GM12865 (cell line): Measurements from ENCODE around the gene HMGCL.

Experiments used
- DNase-seq: peaks from one replicate; pipeline ENCODE4 v3.0.0; 2010; ENCODE audit warnings: low read depth
- H3K4me3 ChIP-seq: 2 replicates; pipeline ENCODE4 v1.5.1; 2011; ENCODE audit warnings: mild to moderate bottlenecking, low read depth, low read length, control low read depth
- TF ChIP-seq, protein P1 (sequence below): IDR thresholded peaks from 2 replicates; pipeline ENCODE4 v1.5.1; 2011; ENCODE audit warnings: low read length, control low read depth, low read depth, inconsistent platforms; ENCODE audit not compliant: insufficient read depth; ENCODE audit errors: missing control alignments

HMGCL gene

GRCh38 chr1:23772049-23772853 is 53.0 kb downstream of the HMGCL start:
- peak; percentile 90 for DNase-seq
- no peak overlapping the region for H3K4me3 ChIP-seq
- TF ChIP-seq, protein P1, sequence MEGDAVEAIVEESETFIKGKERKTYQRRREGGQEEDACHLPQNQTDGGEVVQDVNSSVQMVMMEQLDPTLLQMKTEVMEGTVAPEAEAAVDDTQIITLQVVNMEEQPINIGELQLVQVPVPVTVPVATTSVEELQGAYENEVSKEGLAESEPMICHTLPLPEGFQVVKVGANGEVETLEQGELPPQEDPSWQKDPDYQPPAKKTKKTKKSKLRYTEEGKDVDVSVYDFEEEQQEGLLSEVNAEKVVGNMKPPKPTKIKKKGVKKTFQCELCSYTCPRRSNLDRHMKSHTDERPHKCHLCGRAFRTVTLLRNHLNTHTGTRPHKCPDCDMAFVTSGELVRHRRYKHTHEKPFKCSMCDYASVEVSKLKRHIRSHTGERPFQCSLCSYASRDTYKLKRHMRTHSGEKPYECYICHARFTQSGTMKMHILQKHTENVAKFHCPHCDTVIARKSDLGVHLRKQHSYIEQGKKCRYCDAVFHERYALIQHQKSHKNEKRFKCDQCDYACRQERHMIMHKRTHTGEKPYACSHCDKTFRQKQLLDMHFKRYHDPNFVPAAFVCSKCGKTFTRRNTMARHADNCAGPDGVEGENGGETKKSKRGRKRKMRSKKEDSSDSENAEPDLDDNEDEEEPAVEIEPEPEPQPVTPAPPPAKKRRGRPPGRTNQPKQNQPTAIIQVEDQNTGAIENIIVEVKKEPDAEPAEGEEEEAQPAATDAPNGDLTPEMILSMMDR: peak; percentile 97

- no peak for DNase-seq
- TF ChIP-seq, protein P1: no peak
- no peak overlapping the region for H3K4me3 ChIP-seq
Observed at GRCh38 chr1:23768733-23769132, 56.5 kb downstream of the HMGCL start.

DNA sequence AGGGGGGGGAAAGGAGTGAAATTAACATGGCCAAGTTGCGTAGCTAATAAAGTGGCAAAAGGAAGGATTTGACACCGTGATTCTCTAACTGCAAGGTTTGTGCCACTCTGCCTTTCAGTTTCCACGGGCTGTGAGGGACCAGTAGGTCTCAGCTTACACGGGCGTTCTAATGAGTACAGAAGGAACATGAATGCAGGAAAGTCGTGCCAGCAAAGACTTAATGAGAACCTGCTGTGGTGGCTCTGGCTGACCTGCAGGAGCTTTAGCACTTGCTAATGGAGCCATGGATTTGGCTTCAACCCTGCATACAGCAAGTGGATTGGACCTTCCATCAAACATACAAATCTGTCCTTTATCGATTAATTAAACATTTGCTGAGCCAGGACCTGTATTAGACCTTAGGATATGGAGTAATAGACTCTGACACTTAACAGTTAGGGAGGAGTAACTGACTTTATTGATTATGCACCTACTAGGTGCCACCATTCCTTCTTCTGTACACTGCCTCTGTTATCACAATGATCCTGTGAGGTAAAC is 62.1 kb downstream of the HMGCL start:
- no peak overlapping the region for H3K4me3 ChIP-seq
- TF ChIP-seq, protein P1: no peak
- DNase-seq: no peak

- no peak overlapping the region for H3K4me3 ChIP-seq
- DNase-seq: no peak
- TF ChIP-seq, protein P1: no peak
Observed at GRCh38 chr1:23759277-23759676, 66.0 kb downstream of the HMGCL start.

- no peak for DNase-seq
- H3K4me3 ChIP-seq: no peak overlapping the region
- TF ChIP-seq, protein P1: no peak
Observed at GRCh38 chr1:23757812-23758211, 67.4 kb downstream of the HMGCL start.

DNA sequence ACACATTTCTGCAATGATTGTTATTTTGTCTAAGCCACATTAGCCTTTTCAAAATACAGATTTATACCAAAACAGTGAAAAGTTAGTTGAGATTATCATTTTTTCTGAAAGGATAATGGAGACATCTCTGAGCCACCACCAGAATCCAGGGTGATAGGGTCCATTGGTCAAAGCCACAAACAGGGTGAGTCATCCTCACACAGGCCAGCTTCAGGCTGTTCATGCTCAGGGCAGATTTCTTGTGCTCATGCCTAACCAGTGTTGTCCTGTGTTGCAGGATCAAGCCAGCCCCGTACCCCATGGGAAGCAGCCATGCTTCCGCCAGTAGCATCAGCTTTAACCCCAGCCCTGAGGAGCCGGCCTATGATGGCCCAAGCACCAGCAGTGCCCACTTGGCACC is 68.6 kb downstream of the HMGCL start:
- TF ChIP-seq, protein P1: no peak
- DNase-seq: no peak
- H3K4me3 ChIP-seq: no peak overlapping the region
